DND-41 (cell line): ENCODE data around the gene SLC36A2.

Experiments used
- CTCF ChIP-seq: IDR thresholded peaks from 2 replicates; pipeline ENCODE4 v1.5.1; 2012; ENCODE audit warnings: borderline replicate concordance, low read length, moderate library complexity, mild to moderate bottlenecking; ENCODE audit not compliant: poor library complexity, severe bottlenecking; ENCODE audit errors: extremely low read depth
- EZH2 ChIP-seq: IDR thresholded peaks from 3 replicates; pipeline ENCODE4 v1.6.1; 2012; ENCODE audit warnings: borderline replicate concordance, low read depth, mild to moderate bottlenecking, moderate library complexity, low read length, inconsistent platforms; ENCODE audit not compliant: severe bottlenecking

DNA sequence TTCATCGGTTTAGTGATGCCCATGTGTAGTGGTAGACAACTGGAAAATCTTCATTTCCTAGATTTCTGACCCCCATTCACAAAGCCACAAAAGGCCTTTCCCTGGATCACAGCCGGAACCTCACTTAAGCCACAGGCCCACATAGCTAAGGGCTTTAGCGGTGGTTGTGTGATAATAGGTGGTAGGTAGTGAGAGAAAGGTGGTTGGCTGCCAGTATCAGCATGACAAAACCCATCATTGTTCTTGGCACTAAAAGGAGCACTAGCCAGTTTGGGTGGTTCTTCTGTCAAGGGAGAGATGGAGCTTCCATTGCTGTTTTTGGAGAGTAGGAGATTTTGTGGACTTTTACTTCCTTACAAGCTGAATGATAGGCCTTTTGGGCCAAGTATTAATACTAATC, 9.7 kb upstream of the SLC36A2 start:
- TF ChIP-seq CTCF: no peak
- no peak for TF ChIP-seq EZH2
